Nephron (organoid): ENCODE measurements around the gene LAX1.

Source experiments
- H3K27ac Mint-ChIP-seq, 3 experiments: 2 replicates each; pipeline ENCODE4 v1.8.0; 2020; ENCODE audit warnings: mixed read lengths in 3 of 3, mild to moderate bottlenecking in 2 of 3, moderate library complexity in 1 of 3
- H3K27me3 Mint-ChIP-seq: 2 replicates; pipeline ENCODE4 v1.8.0; 2021; ENCODE audit warnings: low read depth, mild to moderate bottlenecking, moderate library complexity, mixed read lengths
- H3K36me3 Mint-ChIP-seq: 2 replicates; pipeline ENCODE4 v1.8.0; 2020; ENCODE audit warnings: low read depth, mixed read lengths
- H3K4me1 Mint-ChIP-seq: 2 replicates; pipeline ENCODE4 v1.8.0; 2020; ENCODE audit warnings: mixed read lengths
- H3K4me3 Mint-ChIP-seq, 3 experiments: 2 replicates each; pipeline ENCODE4 v1.8.0; 2020; ENCODE audit warnings: mild to moderate bottlenecking in 3 of 3, mixed read lengths in 3 of 3, moderate library complexity in 2 of 3
- H3K9me3 Mint-ChIP-seq: 2 replicates; pipeline ENCODE4 v1.8.0; 2020; ENCODE audit warnings: mixed read lengths
- CTCF ChIP-seq, 3 experiments: fragments of 200-600 bp; sonication (generic); IDR thresholded peaks; one replicate each; pipeline ENCODE4 v1.5.0; 2021; ENCODE audit warnings: antibody characterized with exemption in 3 of 3; ENCODE audit not compliant: unreplicated experiment in 3 of 3

LAX1 gene

GRCh38 chr1:203807196-203807595, 42.2 kb downstream of the LAX1 start:
- no peak for TF ChIP-seq CTCF (IDR thresholded peaks at IDR 0.05; ENCODE audit: unreplicated experiment in 3 of 3)
- Mint-ChIP-seq H3K27me3 (no peaks in the 10 kb centered on the region), H3K9me3 (no peaks in the 10 kb centered on the region), H3K4me1 (peaks cover 5% of the 10 kb centered on the region), H3K27ac (peak overlapping the region in 1 of 3 experiments; percentile 70), H3K4me3 (no peak overlapping the region), H3K36me3 (peaks cover 78% of the 10 kb centered on the region)

GRCh38 chr1:203813581-203814341, 48.8 kb downstream of the LAX1 start:
- H3K4me3 Mint-ChIP-seq: no peak overlapping the region
- TF ChIP-seq CTCF (IDR thresholded peaks at IDR 0.05; ENCODE audit: unreplicated experiment in 3 of 3): no peak
- H3K27ac Mint-ChIP-seq: no peak overlapping the region
- peaks cover 5% of the 10 kb centered on the region for H3K4me1 Mint-ChIP-seq
- no peaks in the 10 kb centered on the region for H3K27me3 Mint-ChIP-seq
- no peaks in the 10 kb centered on the region for H3K9me3 Mint-ChIP-seq
- peaks cover 81% of the 10 kb centered on the region for H3K36me3 Mint-ChIP-seq

- TF ChIP-seq CTCF (IDR thresholded peaks at IDR 0.05; ENCODE audit: unreplicated experiment in 3 of 3): no peak
- Mint-ChIP-seq H3K27ac (no peak overlapping the region), H3K36me3 (peaks cover 81% of the 10 kb centered on the region), H3K27me3 (no peaks in the 10 kb centered on the region), H3K4me3 (no peak overlapping the region), H3K9me3 (no peaks in the 10 kb centered on the region), H3K4me1 (peaks cover 5% of the 10 kb centered on the region)
These were observed 53.4 kb downstream of the LAX1 start for GRCh38 chr1:203818399-203818798.

- H3K27ac Mint-ChIP-seq: no peak overlapping the region
- no peaks in the 10 kb centered on the region for H3K9me3 Mint-ChIP-seq
- H3K4me3 Mint-ChIP-seq: no peak overlapping the region
- TF ChIP-seq CTCF (IDR thresholded peaks at IDR 0.05; ENCODE audit: unreplicated experiment in 3 of 3): no peak
- peaks cover 3% of the 10 kb centered on the region for H3K4me1 Mint-ChIP-seq
- H3K36me3 Mint-ChIP-seq: peaks cover 78% of the 10 kb centered on the region
- H3K27me3 Mint-ChIP-seq: no peaks in the 10 kb centered on the region
These were observed 58.3 kb downstream of the LAX1 start for GRCh38 chr1:203823306-203823705.
